WTC11 (cell line): ENCODE results near the gene ARHGAP19. TPM values are rescaled to one million over a fixed set of nuclear protein-coding genes. Genes with fewer than 3 reads are reported as not detected.
A peak's percentile ranks its signal among the peaks of the same experiment; 100 is the strongest.

Experiments used
- ATAC-seq: fragments of 200-7000 bp; cut with Tn5 transposase; 2 replicates; pipeline ENCODE4 v1.10.0; 2021; ENCODE audit warnings: mild to moderate bottlenecking, moderate library complexity
- CTCF ChIA-PET: fragments of 300-600 bp; sonication (Branson Sonifier 250); formaldehyde crosslinking; loops from one replicate; lab custom pipeline; 2021; ENCODE audit warnings: antibody characterized with exemption; lab: Charles Lee
- POLR2A ChIA-PET: fragments of 350-600 bp; sonication (Branson Sonifier 250); formaldehyde crosslinking; loops from one replicate; lab custom pipeline; 2021; ENCODE audit warnings: antibody characterized with exemption; lab: Charles Lee
- DNase-seq: peaks from one replicate; pipeline ENCODE4 v3.0.0; 2021; ENCODE audit warnings: low spot score
- H3K27ac Mint-ChIP-seq: 2 replicates; pipeline ENCODE4 v1.8.0; 2021; ENCODE audit warnings: mixed read lengths
- H3K27me3 Mint-ChIP-seq: 2 replicates; pipeline ENCODE4 v1.8.0; 2021; ENCODE audit warnings: low read depth, mild to moderate bottlenecking, moderate library complexity, mixed read lengths
- H3K36me3 Mint-ChIP-seq: 2 replicates; pipeline ENCODE4 v1.8.0; 2021; ENCODE audit warnings: mixed read lengths
- H3K4me1 Mint-ChIP-seq: 2 replicates; pipeline ENCODE4 v1.8.0; 2022; ENCODE audit warnings: mixed read lengths
- H3K4me3 Mint-ChIP-seq: 2 replicates; pipeline ENCODE4 v1.8.0; 2021; ENCODE audit warnings: mild to moderate bottlenecking, moderate library complexity, mixed read lengths
- H3K9me3 Mint-ChIP-seq: 2 replicates; pipeline ENCODE4 v1.8.0; 2021; ENCODE audit warnings: mixed read lengths
- EMX1 ChIP-seq: fragments of 250-450 bp; sonication (Bioruptor Pico); IDR thresholded peaks from 2 replicates; pipeline ENCODE4 v1.8.0; 2021; ENCODE audit warnings: mild to moderate bottlenecking
- ETV6 ChIP-seq: sonication (generic); formaldehyde crosslinking; IDR thresholded peaks from 2 replicates; pipeline ENCODE4 v1.8.1; 2022; ENCODE audit warnings: mild to moderate bottlenecking, missing genetic modification reagents
- GABPB1 ChIP-seq: sonication (generic); formaldehyde crosslinking; IDR thresholded peaks from 2 replicates; pipeline ENCODE4 v1.8.1; 2023; ENCODE audit warnings: mild to moderate bottlenecking, missing genetic modification reagents
- IRF2 ChIP-seq: sonication (generic); formaldehyde crosslinking; IDR thresholded peaks from 2 replicates; pipeline ENCODE4 v1.8.0; 2022; ENCODE audit warnings: low read depth, missing genetic modification reagents, borderline replicate concordance
- SP1 ChIP-seq: sonication (generic); formaldehyde crosslinking; conservative IDR thresholded peaks from 2 replicates; pipeline ENCODE4 v1.8.1; 2022; ENCODE audit warnings: missing genetic modification reagents
- ZNF138 ChIP-seq: sonication (generic); formaldehyde crosslinking; conservative IDR thresholded peaks from 2 replicates; pipeline ENCODE4 v1.8.1; 2022; ENCODE audit warnings: mild to moderate bottlenecking, moderate library complexity, missing genetic modification reagents
- ZNF219 ChIP-seq: sonication (generic); formaldehyde crosslinking; IDR thresholded peaks from 2 replicates; pipeline ENCODE4 v1.8.0; 2023; ENCODE audit warnings: missing genetic modification reagents, mild to moderate bottlenecking, borderline replicate concordance
- total RNA-seq: library from RNA; stranded (reverse); gene quantifications from 3 replicates; pipeline ENCODE4 v1.2.3, GENCODE V29; 2021
- TF ChIP-seq, protein P1 (sequence below): fragments of 250-450 bp; sonication (Bioruptor Pico); IDR thresholded peaks from 2 replicates; pipeline ENCODE4 v1.9.0; 2021; ENCODE audit warnings: mild to moderate bottlenecking, borderline replicate concordance
- TF ChIP-seq, protein P2 (sequence below): sonication (generic); formaldehyde crosslinking; IDR thresholded peaks from 2 replicates; pipeline ENCODE4 v1.8.0; 2022; ENCODE audit warnings: missing genetic modification reagents
- TF ChIP-seq, protein P3 (sequence below): sonication (generic); formaldehyde crosslinking; IDR thresholded peaks from 2 replicates; pipeline ENCODE4 v1.8.1; 2023; ENCODE audit warnings: mild to moderate bottlenecking, missing genetic modification reagents, moderate library complexity
- TF ChIP-seq, protein P4 (sequence below): sonication (generic); formaldehyde crosslinking; IDR thresholded peaks from 2 replicates; pipeline ENCODE4 v1.8.1; 2022; ENCODE audit warnings: mild to moderate bottlenecking, moderate library complexity, missing genetic modification reagents
- TF ChIP-seq, protein P5 (sequence below): sonication (generic); formaldehyde crosslinking; IDR thresholded peaks from 2 replicates; pipeline ENCODE4 v1.8.0; 2023; ENCODE audit warnings: mild to moderate bottlenecking, missing genetic modification reagents

The ARHGAP19 gene
- total RNA-seq, 1 experiment from 2014 or later, result 42.2 TPM

DNA sequence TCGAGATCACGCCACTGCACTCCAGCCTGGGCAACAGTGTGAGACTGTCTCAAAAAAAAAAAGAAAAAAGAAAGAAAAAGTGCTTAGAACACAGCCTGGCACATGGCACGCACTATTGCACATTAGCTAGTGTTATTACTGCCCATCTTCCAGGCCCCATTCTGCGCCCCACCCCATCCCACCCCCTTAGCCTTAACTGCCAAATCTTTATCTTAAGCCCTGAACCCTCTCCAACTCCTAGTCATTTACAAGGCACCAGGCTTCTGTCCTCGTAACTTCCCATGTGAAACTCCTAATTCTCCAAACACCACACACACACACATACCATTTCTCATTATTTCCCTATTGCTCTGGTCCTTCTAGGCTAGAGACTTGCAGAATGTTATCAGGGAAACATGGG is 37.3 kb upstream of the ARHGAP19 start (continued):
- TF ChIP-seq, protein P1, sequence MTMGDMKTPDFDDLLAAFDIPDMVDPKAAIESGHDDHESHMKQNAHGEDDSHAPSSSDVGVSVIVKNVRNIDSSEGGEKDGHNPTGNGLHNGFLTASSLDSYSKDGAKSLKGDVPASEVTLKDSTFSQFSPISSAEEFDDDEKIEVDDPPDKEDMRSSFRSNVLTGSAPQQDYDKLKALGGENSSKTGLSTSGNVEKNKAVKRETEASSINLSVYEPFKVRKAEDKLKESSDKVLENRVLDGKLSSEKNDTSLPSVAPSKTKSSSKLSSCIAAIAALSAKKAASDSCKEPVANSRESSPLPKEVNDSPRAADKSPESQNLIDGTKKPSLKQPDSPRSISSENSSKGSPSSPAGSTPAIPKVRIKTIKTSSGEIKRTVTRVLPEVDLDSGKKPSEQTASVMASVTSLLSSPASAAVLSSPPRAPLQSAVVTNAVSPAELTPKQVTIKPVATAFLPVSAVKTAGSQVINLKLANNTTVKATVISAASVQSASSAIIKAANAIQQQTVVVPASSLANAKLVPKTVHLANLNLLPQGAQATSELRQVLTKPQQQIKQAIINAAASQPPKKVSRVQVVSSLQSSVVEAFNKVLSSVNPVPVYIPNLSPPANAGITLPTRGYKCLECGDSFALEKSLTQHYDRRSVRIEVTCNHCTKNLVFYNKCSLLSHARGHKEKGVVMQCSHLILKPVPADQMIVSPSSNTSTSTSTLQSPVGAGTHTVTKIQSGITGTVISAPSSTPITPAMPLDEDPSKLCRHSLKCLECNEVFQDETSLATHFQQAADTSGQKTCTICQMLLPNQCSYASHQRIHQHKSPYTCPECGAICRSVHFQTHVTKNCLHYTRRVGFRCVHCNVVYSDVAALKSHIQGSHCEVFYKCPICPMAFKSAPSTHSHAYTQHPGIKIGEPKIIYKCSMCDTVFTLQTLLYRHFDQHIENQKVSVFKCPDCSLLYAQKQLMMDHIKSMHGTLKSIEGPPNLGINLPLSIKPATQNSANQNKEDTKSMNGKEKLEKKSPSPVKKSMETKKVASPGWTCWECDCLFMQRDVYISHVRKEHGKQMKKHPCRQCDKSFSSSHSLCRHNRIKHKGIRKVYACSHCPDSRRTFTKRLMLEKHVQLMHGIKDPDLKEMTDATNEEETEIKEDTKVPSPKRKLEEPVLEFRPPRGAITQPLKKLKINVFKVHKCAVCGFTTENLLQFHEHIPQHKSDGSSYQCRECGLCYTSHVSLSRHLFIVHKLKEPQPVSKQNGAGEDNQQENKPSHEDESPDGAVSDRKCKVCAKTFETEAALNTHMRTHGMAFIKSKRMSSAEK (CRISPR knock-in tag), result no peak
- no peak for TF ChIP-seq ETV6 (CRISPR knock-in tag)

DNA sequence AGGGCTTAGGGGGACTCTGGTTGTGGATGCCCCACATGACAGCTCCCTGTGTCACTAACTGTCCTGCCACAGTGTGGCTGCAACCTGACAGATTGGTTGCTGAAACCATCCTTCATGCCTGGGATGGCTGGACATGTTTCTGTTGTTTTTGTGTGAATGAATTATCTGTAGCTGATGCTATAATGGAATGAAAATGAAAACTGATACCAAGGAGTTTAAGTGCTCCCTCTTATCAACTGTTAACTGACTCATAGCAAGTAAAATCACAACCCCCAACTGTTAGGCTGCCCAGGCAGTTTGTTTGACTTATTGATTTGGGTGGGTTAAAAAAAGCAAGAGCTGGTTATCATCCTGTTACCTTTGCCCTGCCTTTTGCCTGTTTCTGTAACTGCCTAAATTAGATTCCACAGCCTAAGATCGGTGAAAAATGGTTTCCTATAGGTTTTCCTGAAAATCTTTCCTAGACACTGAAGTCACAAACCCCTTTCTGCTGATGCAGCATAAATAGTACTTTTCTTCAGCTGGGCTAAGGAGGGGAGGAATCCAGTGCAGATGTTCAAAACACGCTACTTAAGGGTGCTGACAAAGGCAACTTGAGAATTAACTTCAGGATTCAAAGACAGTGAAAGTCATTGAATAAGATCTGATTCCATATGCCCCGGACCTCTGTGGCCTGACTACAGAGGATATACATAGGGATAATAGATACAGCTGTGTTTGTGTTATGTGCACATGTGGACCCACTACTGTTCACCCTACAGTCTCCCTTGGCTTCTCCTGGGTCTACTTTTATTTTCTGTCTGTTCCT is 36.4 kb upstream of the ARHGAP19 start:
- Mint-ChIP-seq H3K4me1 (peaks cover 54% of the 10 kb centered on the region), H3K27ac (peak overlapping the region; percentile 51; the same call in 1 of the 2 replicates)

DNA sequence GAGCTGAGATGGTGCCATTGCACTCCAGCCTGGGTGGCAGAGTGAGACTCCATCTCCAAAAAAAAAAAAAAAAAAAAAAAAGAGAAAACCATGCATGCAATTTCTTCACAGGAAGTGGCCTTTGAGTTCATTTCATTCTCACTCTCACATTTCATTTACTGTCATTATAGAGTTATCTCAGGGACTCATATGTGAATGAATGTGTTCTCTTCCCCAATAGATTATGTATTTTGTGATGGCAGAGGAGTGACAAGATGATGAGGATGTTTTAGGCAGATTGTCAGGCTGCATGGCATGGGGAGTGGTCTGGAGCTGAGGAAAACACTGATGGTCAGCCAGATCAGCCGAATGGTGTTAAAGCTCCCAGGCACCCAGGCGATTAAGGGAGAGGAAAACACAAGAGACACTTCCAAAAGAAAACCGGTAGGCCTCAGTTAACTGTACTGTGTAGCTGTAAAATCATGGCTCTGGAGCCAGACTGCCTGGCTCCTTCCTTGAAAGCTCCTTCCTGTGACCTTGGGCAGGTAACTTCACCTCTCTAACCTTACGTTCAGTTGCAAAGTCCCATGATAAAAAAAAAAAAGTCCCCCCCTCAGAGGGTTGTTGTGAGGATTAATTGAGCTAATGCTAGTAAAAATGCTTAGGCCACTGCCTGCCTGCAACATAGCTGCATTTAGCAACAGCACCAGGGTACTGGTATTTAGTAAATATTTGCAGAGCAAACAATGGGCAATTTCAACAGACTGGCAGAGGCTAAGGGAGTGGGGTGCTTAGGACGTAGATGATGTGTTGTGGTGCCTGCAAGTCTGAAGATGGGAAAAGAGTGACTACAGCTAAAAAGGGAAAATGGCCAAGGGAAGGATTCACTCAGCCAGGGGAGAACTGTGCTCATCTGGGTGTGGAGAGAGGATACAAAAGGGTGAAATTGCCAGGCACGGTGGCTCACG is 35.2 kb upstream of the ARHGAP19 start:
- DNase-seq (no peak), ATAC-seq (no peak)
- POLR2A ChIA-PET, result interaction anchor here (0.5 to 0.8 kb wide), 3 partner anchors 34 to 814 kb away, joined by 3 to 8 read pairs (median 4); no protein-coding TSS in a partner anchor
- Mint-ChIP-seq H3K27ac (peak overlapping the region; percentile 80), H3K9me3 (no peaks in the 10 kb centered on the region), H3K4me3 (no peak overlapping the region), H3K27me3 (no peaks in the 10 kb centered on the region), H3K4me1 (peaks cover 54% of the 10 kb centered on the region), H3K36me3 (peaks cover 10% of the 10 kb centered on the region)
- CTCF ChIA-PET, result interaction anchor here (0.8 to 1.2 kb wide), 2 partner anchors 49 to 255 kb away, joined by 3 to 8 read pairs; no protein-coding TSS in a partner anchor
- TF ChIP-seq GABPB1, result peak; percentile 71
- TF ChIP-seq EMX1 (CRISPR knock-in tag), result no peak

More for the DNA sequence above, 36.4 kb upstream of the ARHGAP19 start:
- H3K9me3 Mint-ChIP-seq, result no peaks in the 10 kb centered on the region
- ATAC-seq (no peak), DNase-seq (no peak)
- H3K36me3 Mint-ChIP-seq, result peaks cover 10% of the 10 kb centered on the region
- CTCF ChIA-PET, result interaction anchor here (3.9 kb wide), 1 partner anchor 9 kb away, joined by 12 read pairs; the partner anchor contains the start of gene FRAT1
- H3K4me3 Mint-ChIP-seq, result no peak overlapping the region
- H3K27me3 Mint-ChIP-seq, result no peaks in the 10 kb centered on the region
- TF ChIP-seq, protein P2, sequence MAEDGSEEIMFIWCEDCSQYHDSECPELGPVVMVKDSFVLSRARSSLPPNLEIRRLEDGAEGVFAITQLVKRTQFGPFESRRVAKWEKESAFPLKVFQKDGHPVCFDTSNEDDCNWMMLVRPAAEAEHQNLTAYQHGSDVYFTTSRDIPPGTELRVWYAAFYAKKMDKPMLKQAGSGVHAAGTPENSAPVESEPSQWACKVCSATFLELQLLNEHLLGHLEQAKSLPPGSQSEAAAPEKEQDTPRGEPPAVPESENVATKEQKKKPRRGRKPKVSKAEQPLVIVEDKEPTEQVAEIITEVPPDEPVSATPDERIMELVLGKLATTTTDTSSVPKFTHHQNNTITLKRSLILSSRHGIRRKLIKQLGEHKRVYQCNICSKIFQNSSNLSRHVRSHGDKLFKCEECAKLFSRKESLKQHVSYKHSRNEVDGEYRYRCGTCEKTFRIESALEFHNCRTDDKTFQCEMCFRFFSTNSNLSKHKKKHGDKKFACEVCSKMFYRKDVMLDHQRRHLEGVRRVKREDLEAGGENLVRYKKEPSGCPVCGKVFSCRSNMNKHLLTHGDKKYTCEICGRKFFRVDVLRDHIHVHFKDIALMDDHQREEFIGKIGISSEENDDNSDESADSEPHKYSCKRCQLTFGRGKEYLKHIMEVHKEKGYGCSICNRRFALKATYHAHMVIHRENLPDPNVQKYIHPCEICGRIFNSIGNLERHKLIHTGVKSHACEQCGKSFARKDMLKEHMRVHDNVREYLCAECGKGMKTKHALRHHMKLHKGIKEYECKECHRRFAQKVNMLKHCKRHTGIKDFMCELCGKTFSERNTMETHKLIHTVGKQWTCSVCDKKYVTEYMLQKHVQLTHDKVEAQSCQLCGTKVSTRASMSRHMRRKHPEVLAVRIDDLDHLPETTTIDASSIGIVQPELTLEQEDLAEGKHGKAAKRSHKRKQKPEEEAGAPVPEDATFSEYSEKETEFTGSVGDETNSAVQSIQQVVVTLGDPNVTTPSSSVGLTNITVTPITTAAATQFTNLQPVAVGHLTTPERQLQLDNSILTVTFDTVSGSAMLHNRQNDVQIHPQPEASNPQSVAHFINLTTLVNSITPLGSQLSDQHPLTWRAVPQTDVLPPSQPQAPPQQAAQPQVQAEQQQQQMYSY (CRISPR knock-in tag), result no peak
- peak; percentile 70; the same call in 1 of the 2 replicates for TF ChIP-seq GABPB1
- POLR2A ChIA-PET, result interaction anchor here (0.7 to 5.9 kb wide), 2 partner anchors 9 to 10 kb away, joined by 3 to 46 read pairs; partner anchors contain the start of gene FRAT1

DNA sequence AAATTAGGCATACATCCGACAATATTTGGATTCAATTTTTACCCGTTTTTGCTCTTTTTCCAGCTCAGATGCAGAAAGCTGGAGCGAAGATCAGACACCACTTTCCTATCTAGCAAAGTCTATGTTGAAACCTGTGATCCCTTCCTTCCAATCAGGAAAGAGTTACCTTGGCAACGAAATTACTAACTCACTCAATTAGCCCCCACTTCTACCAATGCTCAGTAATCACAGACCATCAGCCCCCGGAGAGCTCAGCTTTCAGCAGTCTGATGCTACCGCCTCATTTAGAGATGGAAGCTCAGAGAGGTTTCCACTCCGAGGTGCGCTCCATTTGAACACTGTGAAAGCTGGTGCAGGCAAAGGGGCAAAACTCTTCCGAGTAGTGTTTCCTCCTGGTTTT is 33.3 kb upstream of the ARHGAP19 start:
- H3K9me3 Mint-ChIP-seq, result no peaks in the 10 kb centered on the region
- DNase-seq (no peak), ATAC-seq (no peak; the same call in 1 of the 2 replicates)
- peak overlapping the region; percentile 17 for H3K27ac Mint-ChIP-seq
- ChIA-PET CTCF (interaction anchor here (1.3 kb wide), 1 partner anchor 115 kb away, joined by 3 read pairs; no protein-coding TSS in a partner anchor), POLR2A (interaction anchor here (0.7 kb wide), 1 partner anchor 108 kb away, joined by 12 read pairs; no protein-coding TSS in a partner anchor)
- H3K4me1 Mint-ChIP-seq, result peaks cover 50% of the 10 kb centered on the region
- H3K4me3 Mint-ChIP-seq, result no peak overlapping the region
- peaks cover 17% of the 10 kb centered on the region for H3K27me3 Mint-ChIP-seq
- H3K36me3 Mint-ChIP-seq, result peaks cover 8% of the 10 kb centered on the region
- TF ChIP-seq, protein P3, sequence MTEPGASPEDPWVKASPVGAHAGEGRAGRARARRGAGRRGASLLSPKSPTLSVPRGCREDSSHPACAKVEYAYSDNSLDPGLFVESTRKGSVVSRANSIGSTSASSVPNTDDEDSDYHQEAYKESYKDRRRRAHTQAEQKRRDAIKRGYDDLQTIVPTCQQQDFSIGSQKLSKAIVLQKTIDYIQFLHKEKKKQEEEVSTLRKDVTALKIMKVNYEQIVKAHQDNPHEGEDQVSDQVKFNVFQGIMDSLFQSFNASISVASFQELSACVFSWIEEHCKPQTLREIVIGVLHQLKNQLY (CRISPR knock-in tag), result no peak
- no peak for TF ChIP-seq ZNF138 (CRISPR knock-in tag)
- no peak for TF ChIP-seq IRF2
- TF ChIP-seq, protein P4, sequence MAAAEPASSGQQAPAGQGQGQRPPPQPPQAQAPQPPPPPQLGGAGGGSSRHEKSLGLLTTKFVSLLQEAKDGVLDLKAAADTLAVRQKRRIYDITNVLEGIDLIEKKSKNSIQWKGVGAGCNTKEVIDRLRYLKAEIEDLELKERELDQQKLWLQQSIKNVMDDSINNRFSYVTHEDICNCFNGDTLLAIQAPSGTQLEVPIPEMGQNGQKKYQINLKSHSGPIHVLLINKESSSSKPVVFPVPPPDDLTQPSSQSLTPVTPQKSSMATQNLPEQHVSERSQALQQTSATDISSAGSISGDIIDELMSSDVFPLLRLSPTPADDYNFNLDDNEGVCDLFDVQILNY, result no peak
- no peak for TF ChIP-seq SP1 (CRISPR knock-in tag)
- TF ChIP-seq, protein P5, sequence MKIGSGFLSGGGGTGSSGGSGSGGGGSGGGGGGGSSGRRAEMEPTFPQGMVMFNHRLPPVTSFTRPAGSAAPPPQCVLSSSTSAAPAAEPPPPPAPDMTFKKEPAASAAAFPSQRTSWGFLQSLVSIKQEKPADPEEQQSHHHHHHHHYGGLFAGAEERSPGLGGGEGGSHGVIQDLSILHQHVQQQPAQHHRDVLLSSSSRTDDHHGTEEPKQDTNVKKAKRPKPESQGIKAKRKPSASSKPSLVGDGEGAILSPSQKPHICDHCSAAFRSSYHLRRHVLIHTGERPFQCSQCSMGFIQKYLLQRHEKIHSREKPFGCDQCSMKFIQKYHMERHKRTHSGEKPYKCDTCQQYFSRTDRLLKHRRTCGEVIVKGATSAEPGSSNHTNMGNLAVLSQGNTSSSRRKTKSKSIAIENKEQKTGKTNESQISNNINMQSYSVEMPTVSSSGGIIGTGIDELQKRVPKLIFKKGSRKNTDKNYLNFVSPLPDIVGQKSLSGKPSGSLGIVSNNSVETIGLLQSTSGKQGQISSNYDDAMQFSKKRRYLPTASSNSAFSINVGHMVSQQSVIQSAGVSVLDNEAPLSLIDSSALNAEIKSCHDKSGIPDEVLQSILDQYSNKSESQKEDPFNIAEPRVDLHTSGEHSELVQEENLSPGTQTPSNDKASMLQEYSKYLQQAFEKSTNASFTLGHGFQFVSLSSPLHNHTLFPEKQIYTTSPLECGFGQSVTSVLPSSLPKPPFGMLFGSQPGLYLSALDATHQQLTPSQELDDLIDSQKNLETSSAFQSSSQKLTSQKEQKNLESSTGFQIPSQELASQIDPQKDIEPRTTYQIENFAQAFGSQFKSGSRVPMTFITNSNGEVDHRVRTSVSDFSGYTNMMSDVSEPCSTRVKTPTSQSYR (CRISPR knock-in tag), result no peak
- no peak for TF ChIP-seq ZNF219 (CRISPR knock-in tag)
